ENCODE measurements around the gene HEATR5A. TPM values are rescaled to one million over a fixed set of nuclear protein-coding genes. Genes with fewer than 3 reads are reported as not detected.

Gene HEATR5A
- total and polyA plus RNA-seq, 2 of the 13 experiments (the other 11 are each of a cell fraction or from before 2014, with no cell fraction given), result 36.4 to 105 TPM

DNA sequence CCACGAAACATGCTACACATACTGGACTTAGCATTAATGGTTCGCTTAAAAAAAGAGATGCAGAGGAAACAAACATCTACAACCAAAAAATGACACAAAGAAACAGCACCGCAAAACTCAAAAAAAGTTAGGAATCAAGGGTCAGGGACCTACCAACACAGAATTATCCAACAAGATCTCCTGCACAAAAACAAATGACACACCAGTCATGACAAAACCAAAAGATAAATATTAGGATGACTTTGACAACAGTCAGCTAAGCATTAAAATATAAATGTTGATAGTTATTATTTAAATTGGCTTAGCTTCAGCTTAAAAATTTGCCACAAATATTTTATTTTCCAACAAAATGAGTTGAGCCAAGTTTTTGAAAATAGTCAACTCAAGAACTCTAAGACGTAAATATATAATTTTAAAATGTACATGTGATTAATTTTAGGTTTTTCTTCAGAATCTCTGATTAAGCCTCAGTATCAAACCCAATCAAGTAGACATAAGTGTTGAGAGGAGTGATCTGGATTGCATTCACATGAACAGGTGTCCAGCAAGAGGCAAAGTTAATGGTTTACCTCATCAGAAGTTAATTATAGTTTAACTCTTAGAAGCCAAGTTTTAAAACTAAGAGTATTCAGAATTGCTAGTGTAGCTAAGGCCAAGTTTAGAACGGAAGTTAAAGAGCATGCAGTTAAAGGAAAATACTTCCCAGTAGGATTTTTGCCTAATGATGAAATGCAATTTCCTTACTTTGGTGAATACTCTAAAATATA is 79.9 kb downstream of the HEATR5A start (continued):
- TF ChIP-seq ZNF781 (CRISPR knock-in tag; IDR thresholded peaks at IDR 0.05; ENCODE audit: borderline replicate concordance, not compliant biosample characterization) (no peak), ZNF543 (CRISPR knock-in tag; IDR thresholded peaks at IDR 0.05) (no peak), SRY (CRISPR knock-in tag; IDR thresholded peaks at IDR 0.05) (no peak)

DNA sequence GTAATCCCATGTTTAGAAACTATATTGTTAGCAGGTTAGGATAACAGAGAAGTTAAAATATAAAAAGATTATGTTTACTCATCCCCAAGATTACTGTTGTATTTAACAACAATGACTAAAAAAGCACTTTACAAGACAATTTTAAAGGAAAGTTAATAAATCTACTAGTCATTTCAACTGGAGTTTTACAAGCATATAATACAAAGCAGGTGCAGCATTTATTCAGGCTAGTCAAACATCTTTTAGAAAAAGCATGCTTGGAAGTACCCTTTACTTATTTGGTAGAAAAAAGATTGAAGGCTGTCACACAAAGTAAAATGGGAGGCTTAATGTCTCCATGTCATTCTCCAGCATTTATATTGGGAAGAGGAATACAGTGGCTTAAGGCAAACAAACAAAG is 80.6 kb downstream of the HEATR5A start:
- CTCF ChIA-PET (ENCODE audit: low intra/inter-chr PET ratio, low total read pairs), result no interaction called here
- in situ Hi-C loops (cut with HindIII; ENCODE audit: extremely low pct_ligation_motif_present, low pct_unique_long_range_greater_than_20kb) (no loop called here), intact Hi-C loops (cut with micrococcal nuclease; ENCODE audit: unreplicated experiment) (no loop called here)

DNA sequence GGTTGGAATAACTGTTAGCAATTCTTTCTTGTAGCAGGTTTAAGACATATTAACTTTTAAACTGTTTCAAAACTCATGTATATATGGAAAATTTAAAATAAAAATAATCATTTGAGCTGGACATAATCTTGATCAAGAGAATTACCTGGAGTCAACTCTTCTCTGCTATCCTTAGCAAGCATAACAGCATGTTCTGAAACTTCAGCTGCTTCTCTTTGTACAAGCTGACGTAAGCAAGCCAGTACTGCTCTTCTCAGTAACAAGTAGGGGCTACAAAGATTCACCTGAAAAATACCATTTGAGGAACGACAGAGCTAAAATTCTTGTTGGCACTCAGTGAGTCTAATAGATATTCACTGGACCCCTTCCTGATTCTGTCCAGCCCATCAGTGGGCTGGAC is 83.0 kb downstream of the HEATR5A start:
- H3K9me3 ChIP-seq (ENCODE audit: low read length), result no peaks in the 10 kb centered on the region
- H3K27ac ChIP-seq (ENCODE audit: extremely low read length, insufficient read depth, low read length), result no peak overlapping the region
- ATAC-seq, result no peak
- intact Hi-C loops (cut with micrococcal nuclease; ENCODE audit: unreplicated experiment) (no loop called here), in situ Hi-C loops (cut with HindIII; ENCODE audit: extremely low pct_ligation_motif_present, low pct_unique_long_range_greater_than_20kb) (no loop called here)
- H3K9ac ChIP-seq (ENCODE audit: insufficient read depth, low read depth, low read length), result no peak overlapping the region
- 92% methylated on average over 2 of the region's 2 CpGs for WGBS (ENCODE audit: low lambda C conversion rate)
- no peak for FAIRE-seq
- H3K27me3 ChIP-seq (ENCODE audit: control insufficient read depth in 1 of 2, insufficient read depth in 2 of 2, low read length in 2 of 2), result no peaks in the 10 kb centered on the region
- H3K4me2 ChIP-seq (ENCODE audit: low read depth, low read length), result no peak overlapping the region
- no peak overlapping the region for H3K4me3 ChIP-seq (replicated peaks in 1 of 3; ENCODE audit: insufficient read depth in 1 of 3, low read depth in 2 of 3, low read length in 3 of 3)
- DNase-seq (ENCODE audit: low spot score), result no peak
- no peaks in the 10 kb centered on the region for H4K20me1 ChIP-seq (ENCODE audit: insufficient read depth, low read length)
- H3K79me2 ChIP-seq (ENCODE audit: insufficient read depth, low read length), result no peaks in the 10 kb centered on the region
- POLR2A ChIA-PET, result interaction anchor here (1.2 to 1.5 kb wide), 2 partner anchors 83 to 130 kb away, joined by 3 to 5 read pairs; partner anchors contain the start of genes HEATR5A and HECTD1
- H2AFZ ChIP-seq (ENCODE audit: low read length), result no peak overlapping the region
- TF ChIP-seq, protein P1, sequence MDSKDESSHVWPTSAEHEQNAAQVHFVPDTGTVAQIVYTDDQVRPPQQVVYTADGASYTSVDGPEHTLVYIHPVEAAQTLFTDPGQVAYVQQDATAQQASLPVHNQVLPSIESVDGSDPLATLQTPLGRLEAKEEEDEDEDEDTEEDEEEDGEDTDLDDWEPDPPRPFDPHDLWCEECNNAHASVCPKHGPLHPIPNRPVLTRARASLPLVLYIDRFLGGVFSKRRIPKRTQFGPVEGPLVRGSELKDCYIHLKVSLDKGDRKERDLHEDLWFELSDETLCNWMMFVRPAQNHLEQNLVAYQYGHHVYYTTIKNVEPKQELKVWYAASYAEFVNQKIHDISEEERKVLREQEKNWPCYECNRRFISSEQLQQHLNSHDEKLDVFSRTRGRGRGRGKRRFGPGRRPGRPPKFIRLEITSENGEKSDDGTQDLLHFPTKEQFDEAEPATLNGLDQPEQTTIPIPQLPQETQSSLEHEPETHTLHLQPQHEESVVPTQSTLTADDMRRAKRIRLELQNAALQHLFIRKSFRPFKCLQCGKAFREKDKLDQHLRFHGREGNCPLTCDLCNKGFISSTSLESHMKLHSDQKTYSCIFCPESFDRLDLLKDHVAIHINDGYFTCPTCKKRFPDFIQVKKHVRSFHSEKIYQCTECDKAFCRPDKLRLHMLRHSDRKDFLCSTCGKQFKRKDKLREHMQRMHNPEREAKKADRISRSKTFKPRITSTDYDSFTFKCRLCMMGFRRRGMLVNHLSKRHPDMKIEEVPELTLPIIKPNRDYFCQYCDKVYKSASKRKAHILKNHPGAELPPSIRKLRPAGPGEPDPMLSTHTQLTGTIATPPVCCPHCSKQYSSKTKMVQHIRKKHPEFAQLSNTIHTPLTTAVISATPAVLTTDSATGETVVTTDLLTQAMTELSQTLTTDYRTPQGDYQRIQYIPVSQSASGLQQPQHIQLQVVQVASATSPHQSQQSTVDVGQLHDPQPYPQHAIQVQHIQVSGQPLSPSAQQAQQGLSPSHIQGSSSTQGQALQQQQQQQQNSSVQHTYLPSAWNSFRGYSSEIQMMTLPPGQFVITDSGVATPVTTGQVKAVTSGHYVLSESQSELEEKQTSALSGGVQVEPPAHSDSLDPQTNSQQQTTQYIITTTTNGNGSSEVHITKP (CRISPR knock-in tag; IDR thresholded peaks at IDR 0.05; ENCODE audit: low read depth), result no peak
- no peak for TF ChIP-seq CHCHD3 (CRISPR knock-in tag; IDR thresholded peaks at IDR 0.05)
- peaks cover 2 to 11% of the 10 kb centered on the region in 2 experiments; a peak in 3 of 5 replicates for H3K36me3 ChIP-seq (replicated peaks in 1 of 2; ENCODE audit: control insufficient read depth in 1 of 2, insufficient read depth in 2 of 2, low read length in 2 of 2)
- CTCF ChIA-PET (ENCODE audit: low intra/inter-chr PET ratio, low total read pairs), result no interaction called here
- no TSS peak for BruUV-seq (replicated peaks)
- peaks cover 13% of the 10 kb centered on the region for H3K4me1 ChIP-seq (ENCODE audit: insufficient read depth, low read length)

More for the DNA sequence above, 80.6 kb downstream of the HEATR5A start:
- Histone ChIP-seq H3K27me3 (ENCODE audit: control insufficient read depth in 1 of 2, insufficient read depth in 2 of 2, low read length in 2 of 2) (no peaks in the 10 kb centered on the region), H3K79me2 (ENCODE audit: insufficient read depth, low read length) (no peaks in the 10 kb centered on the region), H3K4me3 (replicated peaks in 1 of 3; ENCODE audit: insufficient read depth in 1 of 3, low read depth in 2 of 3, low read length in 3 of 3) (no peak overlapping the region), H3K4me1 (ENCODE audit: insufficient read depth, low read length) (peaks cover 13% of the 10 kb centered on the region), H3K36me3 (replicated peaks in 1 of 2; ENCODE audit: control insufficient read depth in 1 of 2, insufficient read depth in 2 of 2, low read length in 2 of 2) (peaks cover 2 to 20% of the 10 kb centered on the region in 2 experiments; a peak in 3 of 5 replicates), H3K4me2 (ENCODE audit: low read depth, low read length) (no peak overlapping the region), H3K27ac (ENCODE audit: extremely low read length, insufficient read depth, low read length) (no peak overlapping the region), H4K20me1 (ENCODE audit: insufficient read depth, low read length) (no peaks in the 10 kb centered on the region), H2AFZ (ENCODE audit: low read length) (no peak overlapping the region), H3K9ac (ENCODE audit: insufficient read depth, low read depth, low read length) (no peak overlapping the region), H3K9me3 (ENCODE audit: low read length) (no peaks in the 10 kb centered on the region)
- POLR2A ChIA-PET, result interaction anchor here (1.1 kb wide), 1 partner anchor 132 kb away, joined by 3 read pairs; the partner anchor contains the start of gene HECTD1
- no peak for DNase-seq (ENCODE audit: low spot score)
- 0 out of 2 replicates have a peak, but pooled peaks have one; percentile 5 for TF ChIP-seq SAP130 (CRISPR knock-in tag; IDR thresholded peaks at IDR 0.05; ENCODE audit: low read depth)
- 0 out of 2 replicates have a peak, but pooled peaks have one; percentile 3 for TF ChIP-seq ZNF816 (CRISPR knock-in tag; IDR thresholded peaks at IDR 0.05; ENCODE audit: borderline replicate concordance)
- TF ChIP-seq SMAD3 (CRISPR knock-in tag; IDR thresholded peaks at IDR 0.05), result 0 out of 2 replicates have a peak, but pooled peaks have one; percentile 17
- TF ChIP-seq TARDBP (CRISPR knock-in tag; IDR thresholded peaks at IDR 0.05), result no peak
- TF ChIP-seq HMGA1 (CRISPR knock-in tag; conservative IDR thresholded peaks at IDR 0.05), result 0 out of 2 replicates have a peak, but pooled peaks have one; percentile 7
- BruUV-seq (replicated peaks), result no TSS peak
- FAIRE-seq, result no peak
- no peak for ATAC-seq
